NCI-H446 (cell line): Measurements from ENCODE around the gene IL17B.
A peak's percentile ranks its signal among the peaks of the same experiment; 100 is the strongest.
"Not testable (repeated sequence)": the region's sequence is repeated elsewhere in the genome, so short reads cannot be mapped to it uniquely, and the experiment has no call there.

Experiments
- DNase-seq, 2 experiments: peaks; one replicate each; lab custom pipeline; 2025; lab: John Stamatoyannopoulos, UW

IL17B gene

GRCh38 chr5:149400304-149400703 is 21.2 kb upstream of the IL17B start:
- DNase-seq = no peak

DNA sequence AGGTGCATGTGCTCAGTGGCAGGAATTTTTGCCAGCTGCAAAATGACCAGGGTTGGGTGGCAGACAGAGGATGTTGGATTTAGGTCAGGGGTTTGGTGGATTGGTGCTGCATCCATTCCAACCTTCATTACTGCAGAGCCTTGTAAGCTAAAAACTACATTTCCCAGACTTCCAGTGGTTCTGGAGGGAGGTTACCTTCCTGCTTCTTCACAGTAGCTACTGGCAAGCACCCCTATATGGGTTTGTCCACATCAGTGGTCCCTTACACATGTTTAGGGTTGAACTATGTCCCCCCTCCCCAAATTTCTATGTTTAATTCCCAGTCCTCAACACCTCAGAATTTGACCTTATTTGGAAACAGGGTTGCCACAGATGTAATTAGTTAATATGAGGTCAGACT is 20.7 kb upstream of the IL17B start:
- DNase-seq = no peak

DNA sequence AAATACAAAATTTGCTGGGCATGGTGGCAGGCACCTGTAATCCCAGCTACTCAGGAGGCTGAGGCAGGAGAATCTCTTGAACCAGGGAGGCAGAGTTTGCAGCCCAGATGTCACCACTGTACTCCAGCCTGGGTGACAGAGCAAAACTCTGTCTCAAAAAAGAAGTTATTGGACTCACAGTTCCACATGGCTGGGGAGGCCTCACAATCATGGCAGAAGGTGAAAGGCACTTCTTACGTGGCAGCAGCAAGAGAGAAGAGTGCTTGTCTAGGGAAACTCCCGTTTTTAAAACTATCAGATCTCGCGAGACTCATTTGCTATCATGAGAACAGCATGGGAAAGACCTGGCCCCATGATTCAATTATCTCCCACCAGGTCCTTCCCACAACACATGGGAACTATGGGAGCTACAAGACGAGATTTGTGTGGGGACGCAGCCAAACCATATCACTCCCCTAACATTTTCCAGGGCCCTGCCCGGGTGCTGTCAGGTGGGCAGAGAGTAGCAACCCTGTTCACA is 19.7 kb upstream of the IL17B start:
- not testable (repeated sequence) for DNase-seq

- DNase-seq = no peak
Observed at GRCh38 chr5:149397530-149397929, 18.4 kb upstream of the IL17B start.

- DNase-seq = not testable (repeated sequence)
Observed at GRCh38 chr5:149394996-149395395, 15.9 kb upstream of the IL17B start.

DNA sequence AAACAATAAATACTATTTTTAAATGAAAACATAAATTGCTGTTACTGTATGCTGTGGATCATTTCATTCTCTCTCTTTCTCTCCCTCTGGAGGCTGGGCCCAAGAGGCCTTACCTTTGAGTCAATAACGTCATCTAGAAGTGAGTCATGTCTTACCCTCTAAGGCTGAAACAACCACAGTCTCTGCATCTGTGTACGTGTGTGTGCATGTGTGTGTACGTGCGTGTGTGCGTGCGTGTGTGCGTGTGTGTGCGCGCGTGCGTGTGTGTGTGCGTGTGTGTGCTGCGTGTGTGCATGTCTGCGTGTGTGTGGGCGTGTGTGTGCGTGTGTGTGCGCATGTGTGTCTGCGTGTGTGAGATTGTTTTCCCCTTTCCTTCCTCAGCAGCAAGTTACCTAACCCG is 13.6 kb upstream of the IL17B start:
- no peak for DNase-seq

- DNase-seq = no peak
Observed at GRCh38 chr5:149391524-149391923, 12.4 kb upstream of the IL17B start.

GRCh38 chr5:149391076-149391475 is 12.0 kb upstream of the IL17B start:
- DNase-seq = not testable (repeated sequence)

DNA sequence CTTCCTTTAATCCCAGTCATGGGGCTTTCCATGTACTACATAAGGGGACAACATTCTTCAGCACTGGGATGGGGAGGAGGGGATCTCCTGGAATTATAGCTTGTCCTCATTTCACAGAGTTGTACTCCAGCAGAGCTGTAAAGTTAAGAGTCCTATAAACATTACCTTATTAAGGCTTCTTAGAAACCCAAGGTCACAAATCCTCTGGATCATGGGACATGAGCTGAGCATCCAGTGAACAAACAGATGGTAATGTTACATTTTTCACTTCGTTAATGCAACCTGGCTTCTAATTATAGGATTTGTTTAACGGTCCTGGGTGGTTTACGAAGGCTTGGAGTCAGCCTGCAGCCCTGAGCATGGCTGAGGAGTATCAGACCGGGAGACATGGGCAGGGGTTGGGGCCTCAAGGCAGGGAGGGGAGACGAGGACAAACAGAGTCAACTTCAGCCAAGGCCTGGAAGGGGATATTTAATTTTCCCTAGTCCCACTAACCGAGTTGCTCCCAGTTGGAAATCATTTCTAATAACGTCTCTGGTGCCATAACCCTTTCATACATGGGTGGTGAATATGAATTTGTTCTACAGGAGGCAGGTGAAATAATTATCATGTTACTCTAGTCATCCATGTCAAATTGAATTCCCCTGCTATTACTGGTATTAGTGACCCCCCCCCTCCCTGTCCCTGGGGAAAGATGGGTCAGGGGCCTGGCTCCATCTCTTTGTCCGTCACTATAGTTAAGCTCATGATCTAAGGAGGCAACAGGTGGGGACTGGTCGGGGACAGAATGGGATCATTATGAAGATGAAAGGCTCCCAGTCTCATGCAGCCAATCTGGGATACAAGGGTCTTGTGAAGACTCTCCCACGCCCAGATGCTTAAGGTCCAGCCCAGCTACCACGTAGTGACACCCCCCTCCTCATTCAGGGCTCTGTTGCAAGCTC is 10.7 kb upstream of the IL17B start:
- no peak for DNase-seq

GRCh38 chr5:149388498-149389190 is 9.6 kb upstream of the IL17B start:
- DNase-seq = no peak

DNA sequence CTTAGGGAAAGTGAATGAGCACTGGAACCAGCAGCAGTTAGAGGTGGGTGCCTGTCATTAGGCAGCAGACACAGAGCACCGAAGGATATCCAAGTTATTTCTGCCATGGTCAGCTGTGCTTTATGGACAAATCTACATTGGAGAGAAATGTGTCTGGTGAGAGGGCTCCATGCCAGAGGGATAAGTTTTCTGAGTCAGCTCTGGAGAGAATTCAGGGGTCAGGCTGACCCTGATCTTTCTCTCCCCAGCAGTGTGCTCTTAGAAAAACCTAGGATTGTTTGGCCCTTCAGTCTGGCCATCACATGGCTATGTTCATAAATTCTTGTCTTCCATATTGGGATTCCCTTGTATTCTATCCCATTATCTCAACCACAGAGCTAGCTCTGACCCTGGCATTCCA is 8.9 kb upstream of the IL17B start:
- no peak for DNase-seq

GRCh38 chr5:149387081-149387631 is 8.1 kb upstream of the IL17B start:
- DNase-seq = no peak

DNA sequence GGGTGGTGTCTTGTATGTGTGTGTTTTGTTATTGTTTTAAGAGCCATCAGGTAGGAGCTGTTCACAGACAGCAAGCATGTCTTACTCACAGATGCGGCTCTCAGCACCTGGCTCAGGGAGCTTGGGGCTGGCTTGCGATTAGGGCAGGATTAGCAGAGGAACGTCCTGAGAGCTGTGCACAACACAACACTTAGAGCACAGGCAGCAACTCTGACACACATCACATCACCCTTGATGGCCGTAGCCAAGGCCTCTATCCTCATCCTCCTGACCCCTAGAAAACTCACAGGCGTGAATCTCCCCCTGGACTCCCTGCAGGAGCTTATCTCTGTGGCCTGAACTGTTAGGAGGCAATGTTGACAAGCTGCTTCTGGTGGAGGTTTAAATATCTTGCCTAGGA is 7.1 kb upstream of the IL17B start:
- no peak for DNase-seq

DNA sequence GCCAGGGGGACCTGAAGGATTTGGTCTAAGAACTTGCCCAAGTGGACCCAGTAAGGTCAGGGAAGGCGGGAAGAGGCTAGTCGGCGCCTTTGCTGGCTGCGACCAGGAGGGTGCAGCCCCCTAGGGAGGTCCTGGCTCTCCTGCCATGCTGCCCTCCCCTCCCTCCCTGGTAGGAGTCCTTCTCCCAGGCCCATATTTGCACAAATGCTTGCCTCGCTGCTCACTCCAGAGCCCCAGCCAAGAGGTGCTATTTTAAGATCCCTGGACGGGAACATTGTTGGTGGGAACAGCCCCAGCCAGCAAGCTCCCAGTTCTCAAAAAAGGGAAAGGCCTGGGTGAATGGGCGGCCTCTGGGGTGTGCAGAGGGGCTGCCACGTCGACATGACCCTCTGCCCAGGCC is 4.3 kb upstream of the IL17B start:
- DNase-seq = no peak

- DNase-seq = no peak
Observed at GRCh38 chr5:149382517-149383220, 3.6 kb upstream of the IL17B start.

- DNase-seq = peak in 1 of 2 experiments; percentile 63
Observed at GRCh38 chr5:149381986-149382338, 2.9 kb upstream of the IL17B start.

GRCh38 chr5:149381261-149381985 is 2.3 kb upstream of the IL17B start:
- no peak for DNase-seq

DNA sequence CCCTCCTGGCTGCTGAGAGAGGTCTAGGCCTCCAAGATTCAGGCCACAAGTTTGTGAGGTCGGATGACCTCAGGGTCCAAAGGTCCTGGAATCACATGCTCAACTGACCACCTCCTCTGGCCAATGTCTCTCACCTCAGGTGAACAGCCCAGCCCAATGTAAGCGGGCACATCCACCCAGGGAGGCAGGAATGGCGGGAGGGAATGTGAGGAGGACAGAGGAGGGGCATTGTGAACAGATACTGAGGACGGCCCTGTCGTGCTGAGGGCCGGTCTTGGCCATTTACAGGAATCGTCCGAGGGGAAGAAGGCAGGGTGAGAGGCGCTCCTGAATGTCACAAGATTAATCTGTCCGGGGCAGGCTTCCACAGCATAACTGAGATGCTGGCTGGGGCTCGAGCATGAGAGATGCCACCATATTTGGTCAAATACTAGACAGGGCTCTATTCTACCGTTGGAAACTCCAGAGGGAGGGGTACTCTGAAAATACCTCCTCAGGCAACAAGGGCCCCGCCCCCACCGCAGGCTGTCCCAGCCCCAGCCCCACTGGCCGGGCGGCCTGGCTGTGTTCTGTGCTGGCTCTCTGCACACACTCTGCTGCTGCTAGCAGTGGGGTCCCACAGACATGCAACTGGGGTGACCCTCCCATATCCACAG is 1.5 kb upstream of the IL17B start:
- DNase-seq = no peak

DNA sequence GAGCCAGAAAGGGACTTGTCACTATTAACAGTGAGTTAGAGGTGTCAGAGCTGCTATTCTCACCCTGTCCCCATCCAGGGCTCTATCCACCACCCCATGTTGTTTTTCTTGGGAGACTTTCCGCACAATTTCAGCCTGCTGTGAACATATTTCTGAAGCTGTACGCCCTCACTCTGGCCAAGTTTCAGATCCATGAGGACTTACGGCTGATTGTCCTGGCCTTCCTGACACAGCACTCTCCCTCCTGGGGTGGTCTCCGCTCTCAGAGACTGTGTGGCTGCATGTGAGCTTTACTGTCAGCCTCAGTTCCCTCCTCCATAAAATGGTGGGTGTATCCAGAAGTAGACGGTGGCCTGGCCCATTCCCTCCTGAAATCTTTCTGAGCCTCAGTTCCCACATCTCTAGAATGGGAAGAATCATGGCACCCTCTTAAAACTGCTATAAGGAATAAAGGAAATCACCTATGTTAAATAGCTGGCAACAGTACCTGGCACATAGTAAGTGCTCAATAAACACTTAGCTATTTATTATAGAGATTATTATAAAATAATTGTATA is 804 bp upstream of the IL17B start:
- no peak for DNase-seq

GRCh38 chr5:149378241-149378820 is 761 bp downstream of the IL17B start:
- DNase-seq = no peak
